Stimulated activated memory B cell treated with anti-CD40 and anti-IgM and Interleukin-4, amounts not matched to agents 10 μg/mL and 1 μg/mL and 100 μg/mL, for 72 hours (primary cell): ENCODE measurements around the gene ATP6V1B1.

Experiments used
- ATAC-seq: fragments of 150-1000 bp; cut with Tn5 transposase; 2 replicates; pipeline ENCODE4 v1.10.0; 2021
- H3K27ac Mint-ChIP-seq: one replicate; pipeline ENCODE4 v1.8.0; 2022; ENCODE audit warnings: mild to moderate bottlenecking, mixed read lengths
- H3K27me3 Mint-ChIP-seq: one replicate; pipeline ENCODE4 v1.8.0; 2022; ENCODE audit warnings: mixed read lengths
- H3K36me3 Mint-ChIP-seq: one replicate; pipeline ENCODE4 v1.8.0; 2022; ENCODE audit warnings: mixed read lengths
- H3K4me1 Mint-ChIP-seq: one replicate; pipeline ENCODE4 v1.8.0; 2022; ENCODE audit warnings: mixed read lengths
- H3K4me3 Mint-ChIP-seq: one replicate; pipeline ENCODE4 v1.8.0; 2022; ENCODE audit warnings: mild to moderate bottlenecking, moderate library complexity, mixed read lengths
- H3K9me3 Mint-ChIP-seq: one replicate; pipeline ENCODE4 v1.8.0; 2022; ENCODE audit warnings: mixed read lengths

The ATP6V1B1 gene

GRCh38 chr2:70930371-70931329 is 5.0 kb upstream of the ATP6V1B1 start:
- peaks cover 23% of the 10 kb centered on the region for H3K27me3 Mint-ChIP-seq
- no peak for ATAC-seq
- H3K36me3 Mint-ChIP-seq = no peaks in the 10 kb centered on the region
- H3K4me1 Mint-ChIP-seq = peaks cover 9% of the 10 kb centered on the region
- H3K27ac Mint-ChIP-seq = no peak overlapping the region
- no peaks in the 10 kb centered on the region for H3K9me3 Mint-ChIP-seq
- H3K4me3 Mint-ChIP-seq = no peak overlapping the region

- Mint-ChIP-seq H3K4me3 (no peak overlapping the region), H3K4me1 (peaks cover 9% of the 10 kb centered on the region), H3K27me3 (peaks cover 24% of the 10 kb centered on the region), H3K27ac (no peak overlapping the region), H3K36me3 (no peaks in the 10 kb centered on the region), H3K9me3 (no peaks in the 10 kb centered on the region)
- no peak for ATAC-seq
These were observed 4.2 kb upstream of the ATP6V1B1 start for GRCh38 chr2:70931376-70932000.

- peaks cover 22% of the 10 kb centered on the region for H3K27me3 Mint-ChIP-seq
- no peak overlapping the region for H3K4me3 Mint-ChIP-seq
- H3K27ac Mint-ChIP-seq = no peak overlapping the region
- H3K36me3 Mint-ChIP-seq = no peaks in the 10 kb centered on the region
- ATAC-seq = no peak
- no peaks in the 10 kb centered on the region for H3K9me3 Mint-ChIP-seq
- H3K4me1 Mint-ChIP-seq = peaks cover 9% of the 10 kb centered on the region
These were observed 3.0 kb upstream of the ATP6V1B1 start for GRCh38 chr2:70932631-70933230.

- Mint-ChIP-seq H3K9me3 (no peaks in the 10 kb centered on the region), H3K36me3 (no peaks in the 10 kb centered on the region), H3K4me1 (peaks cover 9% of the 10 kb centered on the region), H3K27me3 (peaks cover 29% of the 10 kb centered on the region), H3K27ac (no peak overlapping the region), H3K4me3 (no peak overlapping the region)
- ATAC-seq = no peak
These were observed 719 bp upstream of the ATP6V1B1 start for GRCh38 chr2:70934981-70935380.

- no peaks in the 10 kb centered on the region for H3K36me3 Mint-ChIP-seq
- H3K27me3 Mint-ChIP-seq = peaks cover 29% of the 10 kb centered on the region
- H3K9me3 Mint-ChIP-seq = no peaks in the 10 kb centered on the region
- no peaks in the 10 kb centered on the region for H3K4me1 Mint-ChIP-seq
- no peak overlapping the region for H3K27ac Mint-ChIP-seq
- ATAC-seq = no peak
- H3K4me3 Mint-ChIP-seq = no peak overlapping the region
These were observed 672 bp downstream of the ATP6V1B1 start for GRCh38 chr2:70936165-70936978.

- no peaks in the 10 kb centered on the region for H3K9me3 Mint-ChIP-seq
- peaks cover 37% of the 10 kb centered on the region for H3K27me3 Mint-ChIP-seq
- no peak overlapping the region for H3K27ac Mint-ChIP-seq
- no peaks in the 10 kb centered on the region for H3K4me1 Mint-ChIP-seq
- no peaks in the 10 kb centered on the region for H3K36me3 Mint-ChIP-seq
- no peak for ATAC-seq
- no peak overlapping the region for H3K4me3 Mint-ChIP-seq
These were observed 1.5 kb downstream of the ATP6V1B1 start for GRCh38 chr2:70936979-70937811.

GRCh38 chr2:70937866-70938585 is 2.3 kb downstream of the ATP6V1B1 start:
- ATAC-seq = no peak
- Mint-ChIP-seq H3K9me3 (no peaks in the 10 kb centered on the region), H3K27me3 (peaks cover 37% of the 10 kb centered on the region), H3K36me3 (no peaks in the 10 kb centered on the region), H3K4me1 (no peaks in the 10 kb centered on the region), H3K27ac (no peak overlapping the region), H3K4me3 (no peak overlapping the region)

- Mint-ChIP-seq H3K4me1 (no peaks in the 10 kb centered on the region), H3K36me3 (no peaks in the 10 kb centered on the region), H3K4me3 (no peak overlapping the region), H3K9me3 (no peaks in the 10 kb centered on the region), H3K27me3 (peaks cover 40% of the 10 kb centered on the region), H3K27ac (no peak overlapping the region)
- ATAC-seq = no peak
These were observed 2.9 kb downstream of the ATP6V1B1 start for GRCh38 chr2:70938586-70938950.

- no peak overlapping the region for H3K27ac Mint-ChIP-seq
- H3K36me3 Mint-ChIP-seq = no peaks in the 10 kb centered on the region
- H3K27me3 Mint-ChIP-seq = peaks cover 47% of the 10 kb centered on the region
- no peak overlapping the region for H3K4me3 Mint-ChIP-seq
- H3K4me1 Mint-ChIP-seq = no peaks in the 10 kb centered on the region
- no peak for ATAC-seq
- H3K9me3 Mint-ChIP-seq = no peaks in the 10 kb centered on the region
These were observed 3.5 kb downstream of the ATP6V1B1 start for GRCh38 chr2:70939001-70939838.

- peaks cover 6% of the 10 kb centered on the region for H3K4me1 Mint-ChIP-seq
- H3K27me3 Mint-ChIP-seq = peaks cover 49% of the 10 kb centered on the region
- no peak overlapping the region for H3K4me3 Mint-ChIP-seq
- H3K9me3 Mint-ChIP-seq = no peaks in the 10 kb centered on the region
- ATAC-seq = no peak
- no peaks in the 10 kb centered on the region for H3K36me3 Mint-ChIP-seq
- H3K27ac Mint-ChIP-seq = no peak overlapping the region
These were observed 4.3 kb downstream of the ATP6V1B1 start for GRCh38 chr2:70939839-70940580.

- Mint-ChIP-seq H3K36me3 (no peaks in the 10 kb centered on the region), H3K27ac (no peak overlapping the region), H3K4me1 (peaks cover 6% of the 10 kb centered on the region), H3K27me3 (peaks cover 43% of the 10 kb centered on the region), H3K9me3 (no peaks in the 10 kb centered on the region), H3K4me3 (no peak overlapping the region)
- no peak for ATAC-seq
These were observed 5.5 kb downstream of the ATP6V1B1 start for GRCh38 chr2:70941186-70941585.

- peaks cover 43% of the 10 kb centered on the region for H3K27me3 Mint-ChIP-seq
- H3K9me3 Mint-ChIP-seq = no peaks in the 10 kb centered on the region
- peaks cover 8% of the 10 kb centered on the region for H3K4me1 Mint-ChIP-seq
- no peaks in the 10 kb centered on the region for H3K36me3 Mint-ChIP-seq
- no peak overlapping the region for H3K27ac Mint-ChIP-seq
- no peak overlapping the region for H3K4me3 Mint-ChIP-seq
- ATAC-seq = no peak
These were observed 6.0 kb downstream of the ATP6V1B1 start for GRCh38 chr2:70941701-70942100.
